Testis (tissue), 2 donors: ENCODE results near the gene UBA1.

Source experiments
- POLR2A ChIP-seq: fragments of 450-650 bp; IDR thresholded peaks from one replicate; pipeline ENCODE4 v1.6.1; 2017; ENCODE audit warnings: antibody characterized with exemption, mild to moderate bottlenecking, moderate library complexity
- TF ChIP-seq, protein P1 (sequence below), 3 experiments: fragments of 450-650 bp in 2 of 3; fragments of 200-600 bp in 1 of 3; sonication (generic) in 1 of 3; IDR thresholded peaks; one replicate each; pipeline ENCODE4 v1.5.1; 2016 to 2019; ENCODE audit warnings: antibody characterized with exemption in 3 of 3, mild to moderate bottlenecking in 2 of 3, moderate library complexity in 1 of 3

- TF ChIP-seq, protein P1, sequence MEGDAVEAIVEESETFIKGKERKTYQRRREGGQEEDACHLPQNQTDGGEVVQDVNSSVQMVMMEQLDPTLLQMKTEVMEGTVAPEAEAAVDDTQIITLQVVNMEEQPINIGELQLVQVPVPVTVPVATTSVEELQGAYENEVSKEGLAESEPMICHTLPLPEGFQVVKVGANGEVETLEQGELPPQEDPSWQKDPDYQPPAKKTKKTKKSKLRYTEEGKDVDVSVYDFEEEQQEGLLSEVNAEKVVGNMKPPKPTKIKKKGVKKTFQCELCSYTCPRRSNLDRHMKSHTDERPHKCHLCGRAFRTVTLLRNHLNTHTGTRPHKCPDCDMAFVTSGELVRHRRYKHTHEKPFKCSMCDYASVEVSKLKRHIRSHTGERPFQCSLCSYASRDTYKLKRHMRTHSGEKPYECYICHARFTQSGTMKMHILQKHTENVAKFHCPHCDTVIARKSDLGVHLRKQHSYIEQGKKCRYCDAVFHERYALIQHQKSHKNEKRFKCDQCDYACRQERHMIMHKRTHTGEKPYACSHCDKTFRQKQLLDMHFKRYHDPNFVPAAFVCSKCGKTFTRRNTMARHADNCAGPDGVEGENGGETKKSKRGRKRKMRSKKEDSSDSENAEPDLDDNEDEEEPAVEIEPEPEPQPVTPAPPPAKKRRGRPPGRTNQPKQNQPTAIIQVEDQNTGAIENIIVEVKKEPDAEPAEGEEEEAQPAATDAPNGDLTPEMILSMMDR (IDR thresholded peaks at IDR 0.05) = no peak
- no peak for TF ChIP-seq POLR2A
Observed at GRCh38 chrX:47197526-47197925, 3.9 kb downstream of the UBA1 start.
